Colonic mucosa (tissue), 4 donors: Measurements from ENCODE around the gene ZNF319. TPM values are rescaled to one million over a fixed set of nuclear protein-coding genes. Genes with fewer than 3 reads are reported as not detected.

Experiments
- DNase-seq: peaks from one replicate; pipeline ENCODE4 v3.0.0-alpha.2; 2020
- H3K27ac ChIP-seq: fragments of 200-600 bp; one replicate; pipeline ENCODE4 v1.8.0; 2021
- H3K27me3 ChIP-seq: fragments of 200-600 bp; one replicate; pipeline ENCODE4 v1.8.0; 2021
- H3K36me3 ChIP-seq: fragments of 200-600 bp; one replicate; pipeline ENCODE4 v1.8.0; 2021
- H3K4me1 ChIP-seq: fragments of 200-600 bp; one replicate; pipeline ENCODE4 v1.8.0; 2021; ENCODE audit warnings: mild to moderate bottlenecking
- H3K4me3 ChIP-seq: fragments of 200-600 bp; one replicate; pipeline ENCODE4 v1.8.0; 2021
- H3K9ac ChIP-seq, 2 donors: one replicate each; pipeline ENCODE4 v1.7.0; 2013; ENCODE audit warnings: control low read depth in 2 of 2, low read depth in 2 of 2, low read length in 2 of 2
- H3K9me3 ChIP-seq: fragments of 200-600 bp; one replicate; pipeline ENCODE4 v1.8.0; 2021
- CTCF ChIP-seq: fragments of 200-600 bp; IDR thresholded peaks from one replicate; pipeline ENCODE4 v1.8.0; 2022; ENCODE audit warnings: antibody characterized with exemption, mild to moderate bottlenecking
- intact Hi-C: fragments of 100-400 bp; cut with DNase I; formaldehyde crosslinking; loops from one replicate; pipeline ENCODE4 v1.14.1; 2022
- total RNA-seq, 2 donors: library from RNA; stranded (reverse); fragmentation: NEBNext Ultra II Directional in 1 of 2; extraction: Animal tissue kit (Norgen Biotek cat#: 25700) in 1 of 2; gene quantifications; one replicate each; pipeline ENCODE4 v1.2.1, GENCODE V29; 2021
- donor health status: healthy.
- donor health status: DM: no; HTN: no; CAD: no.
- donor health status: DM: no; HTN: no; CAD: no.

Gene ZNF319
- total RNA-seq, 2 donors from 2014 or later, result 3.5 to 5.3 TPM

- H3K9me3 ChIP-seq, result no peaks in the 10 kb centered on the region
- intact Hi-C loops, result no loop called here
- H3K4me1 ChIP-seq, result no peaks in the 10 kb centered on the region
- DNase-seq, result no peak
- no peaks in the 10 kb centered on the region for H3K27me3 ChIP-seq
- H3K9ac ChIP-seq, result no peak overlapping the region
- no peak for TF ChIP-seq CTCF
- H3K27ac ChIP-seq, result no peak overlapping the region
- no peak overlapping the region for H3K4me3 ChIP-seq
- no peaks in the 10 kb centered on the region for H3K36me3 ChIP-seq
These were observed 42.6 kb downstream of the ZNF319 start for GRCh38 chr16:57957673-57958392.

DNA sequence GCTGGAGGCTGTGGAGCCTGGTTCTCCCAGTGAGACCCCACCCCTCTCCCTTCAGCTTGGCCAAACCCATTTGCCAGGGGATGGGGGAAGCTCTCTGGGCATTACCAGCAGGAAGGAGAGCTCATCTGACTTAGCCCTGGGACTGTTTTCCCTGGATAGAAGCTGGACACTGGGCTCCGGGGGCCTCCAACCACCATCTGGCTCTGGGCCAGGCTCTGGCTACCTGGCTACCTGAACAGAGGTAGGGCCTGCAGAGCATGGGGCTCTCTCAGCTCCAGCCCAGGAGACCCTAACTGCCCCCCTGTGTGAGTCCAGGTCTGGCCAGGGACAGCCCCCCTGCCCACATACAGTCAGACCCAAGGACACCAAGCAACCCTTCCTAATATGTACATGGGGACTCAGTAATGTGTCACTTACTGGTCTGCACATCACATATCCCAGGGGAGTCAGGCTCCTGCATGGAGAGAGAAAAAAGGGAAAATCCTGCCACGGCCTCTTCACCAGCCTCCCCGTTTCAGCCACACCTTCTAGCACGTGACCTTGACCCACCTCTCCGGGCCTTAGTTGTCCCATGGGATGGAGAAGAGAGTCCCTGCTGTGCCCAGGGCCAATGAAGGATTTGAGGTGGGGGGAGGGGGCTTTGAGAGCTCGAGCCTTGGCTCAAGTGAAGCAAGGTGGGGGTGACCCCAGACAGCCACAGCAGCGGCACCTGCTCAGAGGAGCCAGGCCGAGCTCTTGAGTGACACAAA is 43.4 kb downstream of the ZNF319 start:
- Histone ChIP-seq H3K36me3 (no peaks in the 10 kb centered on the region), H3K27me3 (no peaks in the 10 kb centered on the region), H3K4me3 (no peak overlapping the region), H3K9me3 (no peaks in the 10 kb centered on the region), H3K27ac (no peak overlapping the region), H3K4me1 (no peaks in the 10 kb centered on the region), H3K9ac (no peak overlapping the region)
- DNase-seq, result no peak
- TF ChIP-seq CTCF, result no peak
- intact Hi-C loops, result no loop called here

DNA sequence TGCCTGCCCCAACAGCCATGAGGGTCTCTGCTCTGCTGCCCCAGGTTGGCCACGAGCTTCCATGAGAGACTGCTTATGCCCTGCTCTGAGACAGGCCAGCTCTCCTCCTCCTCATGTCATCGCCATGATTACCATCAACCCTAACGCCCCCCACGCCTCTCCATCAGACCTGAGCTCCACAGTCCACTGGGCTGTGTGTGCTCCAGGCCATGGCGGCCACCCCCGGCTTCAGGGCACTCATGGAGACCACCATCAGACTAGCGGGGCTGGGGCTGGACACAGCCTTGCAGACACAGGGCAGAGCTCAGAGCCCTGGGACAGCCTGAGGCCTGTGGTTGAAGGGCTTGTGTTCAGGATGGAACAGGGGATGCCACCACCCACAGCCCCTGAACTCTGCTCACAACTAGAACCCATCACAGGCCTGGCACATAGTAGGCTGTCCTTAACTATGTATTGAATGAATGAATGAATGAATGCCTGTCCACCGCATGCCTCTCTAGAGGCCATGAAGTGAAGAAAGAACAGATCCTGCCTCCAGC is 44.1 kb downstream of the ZNF319 start:
- H3K4me1 ChIP-seq, result no peaks in the 10 kb centered on the region
- intact Hi-C loops, result no loop called here
- H3K27me3 ChIP-seq, result no peaks in the 10 kb centered on the region
- H3K4me3 ChIP-seq, result no peak overlapping the region
- no peaks in the 10 kb centered on the region for H3K36me3 ChIP-seq
- no peak overlapping the region for H3K9ac ChIP-seq
- TF ChIP-seq CTCF, result no peak
- H3K27ac ChIP-seq, result no peak overlapping the region
- H3K9me3 ChIP-seq, result no peaks in the 10 kb centered on the region
- no peak for DNase-seq

GRCh38 chr16:57955572-57956188 is 44.8 kb downstream of the ZNF319 start:
- H3K9ac ChIP-seq, result no peak overlapping the region
- no peak overlapping the region for H3K4me3 ChIP-seq
- intact Hi-C loops, result no loop called here
- no peaks in the 10 kb centered on the region for H3K36me3 ChIP-seq
- no peak for DNase-seq
- H3K4me1 ChIP-seq, result no peaks in the 10 kb centered on the region
- H3K9me3 ChIP-seq, result no peaks in the 10 kb centered on the region
- H3K27me3 ChIP-seq, result no peaks in the 10 kb centered on the region
- no peak for TF ChIP-seq CTCF
- no peak overlapping the region for H3K27ac ChIP-seq

GRCh38 chr16:57953857-57954256 is 46.6 kb downstream of the ZNF319 start:
- TF ChIP-seq CTCF, result no peak
- Histone ChIP-seq H3K36me3 (no peaks in the 10 kb centered on the region), H3K27me3 (no peaks in the 10 kb centered on the region), H3K9ac (no peak overlapping the region), H3K27ac (no peak overlapping the region), H3K4me3 (no peak overlapping the region), H3K9me3 (no peaks in the 10 kb centered on the region), H3K4me1 (no peaks in the 10 kb centered on the region)
- DNase-seq, result no peak
- intact Hi-C loops, result no loop called here
